HG02885 (cell line): ENCODE data around the gene GPR139.

Source experiments
- ATAC-seq: cut with Tn5 transposase; IDR thresholded peaks from one replicate; pipeline ENCODE4 v1.9.1; 2021; ENCODE audit warnings: mild to moderate bottlenecking; ENCODE audit not compliant: unreplicated experiment, poor library complexity

The GPR139 gene

GRCh38 chr16:19994466-19995170, 79.1 kb downstream of the GPR139 start:
- ATAC-seq = no peak

DNA sequence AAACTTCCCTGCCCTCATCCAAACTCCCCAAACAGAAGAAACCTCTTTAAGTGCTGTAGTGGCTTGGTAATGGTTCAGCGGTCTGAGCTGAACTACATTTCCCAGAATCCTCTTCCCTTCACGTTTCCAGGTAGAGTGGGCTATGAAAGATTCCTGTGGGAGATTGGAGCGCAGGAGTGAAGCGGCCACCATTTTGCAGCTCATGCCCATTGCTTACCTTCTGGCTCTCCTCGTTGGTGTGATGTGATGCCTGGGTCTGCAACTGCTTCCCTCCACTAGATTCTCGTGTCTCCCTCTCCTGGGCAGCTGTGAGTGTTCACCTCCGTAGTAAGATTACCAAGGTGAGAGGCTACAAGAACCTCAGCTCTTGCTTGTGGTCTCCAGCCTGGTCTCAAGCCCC, 82.1 kb downstream of the GPR139 start:
- no peak for ATAC-seq

DNA sequence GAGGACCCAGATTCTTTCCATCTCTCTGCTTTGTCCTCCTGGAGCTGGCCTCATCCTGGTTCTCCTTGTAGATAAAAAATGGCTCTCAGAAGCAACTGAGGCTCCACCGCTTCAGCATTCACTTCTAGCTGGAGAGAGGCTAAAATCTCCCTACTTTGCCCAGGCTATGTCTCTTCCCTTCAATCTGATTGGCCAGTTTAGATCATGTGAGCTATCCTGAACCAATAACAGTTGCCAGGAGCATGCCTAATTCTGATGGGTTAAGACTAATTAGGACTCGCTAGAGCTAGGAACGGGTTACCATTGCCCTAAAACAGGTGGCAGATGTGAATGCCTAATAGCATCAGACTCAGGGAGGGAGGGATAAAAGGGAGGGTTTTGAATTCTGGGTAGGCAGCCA, 89.6 kb downstream of the GPR139 start:
- no peak for ATAC-seq
